K562 (cell line): Measurements from ENCODE around the gene SMAD5. TPM values are rescaled to one million over a fixed set of nuclear protein-coding genes. Genes with fewer than 3 reads are reported as not detected.
A peak's percentile ranks its signal among the peaks of the same experiment; 100 is the strongest.

ENCODE experiments used
- ATAC-seq: fragments of 200-7000 bp; cut with Tn5 transposase; 3 replicates; pipeline ENCODE4 v1.9.1; 2020; ENCODE audit warnings: moderate library complexity
- BruUV-seq: library from RNA; stranded (reverse); fragments of 400-500 nt; replicated peaks from 2 replicates; lab custom pipeline; 2021; lab: Mats Ljungman, UMichigan
- CTCF ChIA-PET: fragments of 300-600 bp; formaldehyde crosslinking; extraction: SDS; loops from one replicate; lab custom pipeline; 2021; ENCODE audit warnings: low intra/inter-chr PET ratio; lab: Yijun Ruan, JAX
- POLR2A ChIA-PET: fragments of 300-600, 350-650 bp; sonication (Branson Sonifier 250); formaldehyde crosslinking; extraction: SDS; loops from one replicate; lab custom pipeline; 2021; ENCODE audit warnings: antibody characterized with exemption, inconsistent platforms; lab: Yijun Ruan, JAX
- DNase-seq, 4 experiments: peaks; one replicate each; pipeline versions ENCODE4 v3.0.0 to v3.0.0-alpha.2; 2011 to 2018; ENCODE audit warnings: low spot score in 3 of 4, mixed read lengths in 3 of 4; ENCODE audit errors: extremely low read depth in 1 of 4
- FAIRE-seq: peaks from 2 replicates; lab custom pipeline; 2011; peaks lifted over from hg19 to GRCh38; lab: Jason Lieb, UNC
- H2AFZ ChIP-seq: 2 replicates; pipeline ENCODE4 v1.6.0; 2011; ENCODE audit warnings: low read depth, low read length, control low read depth, inconsistent platforms
- H3K27ac ChIP-seq: fragments of 200-600 bp; 3 replicates; pipeline ENCODE4 v1.8.0; 2011; ENCODE audit warnings: low read depth, mild to moderate bottlenecking, control low read depth, inconsistent platforms, low read length, moderate library complexity, mixed read lengths; ENCODE audit errors: extremely low read depth
- H3K27me3 ChIP-seq, 2 experiments: fragments of 300-600 bp in 1 of 2; 2 replicates in 1 of 2; 3 replicates in 1 of 2; pipeline versions ENCODE4 v1.6.0 to v1.8.0; 2011; ENCODE audit warnings: inconsistent platforms in 2 of 2, low read length in 2 of 2, mild to moderate bottlenecking in 1 of 2, mixed read lengths in 1 of 2, moderate library complexity in 1 of 2; ENCODE audit not compliant: control insufficient read depth in 2 of 2, insufficient read depth in 2 of 2
- H3K36me3 ChIP-seq: fragments of 300-600 bp; 3 replicates; pipeline ENCODE4 v1.8.0; 2011; ENCODE audit warnings: mild to moderate bottlenecking, low read length, inconsistent platforms; ENCODE audit not compliant: control insufficient read depth, insufficient read depth
- H3K4me1 ChIP-seq, 2 experiments: fragments of 200-600 bp in 1 of 2; replicated peaks in 1 of 2; 2 replicates in 1 of 2; 3 replicates in 1 of 2; pipeline versions ENCODE4 v1.5.1 to v1.8.0; 2011; ENCODE audit warnings: inconsistent platforms in 2 of 2, low read length in 2 of 2, mild to moderate bottlenecking in 1 of 2, mixed read lengths in 1 of 2, moderate library complexity in 1 of 2; ENCODE audit not compliant: control insufficient read depth in 2 of 2, insufficient read depth in 2 of 2
- H3K4me2 ChIP-seq: 2 replicates; pipeline ENCODE4 v1.6.1; 2011; ENCODE audit warnings: low read length, control low read depth, inconsistent platforms, mixed read lengths; ENCODE audit not compliant: insufficient read depth
- H3K4me3 ChIP-seq: fragments of 200-600 bp; sonication (generic), shearing (Covaris generic); 2 replicates; pipeline ENCODE4 v1.5.1; 2016; ENCODE audit warnings: control low read depth, inconsistent platforms
- H3K79me2 ChIP-seq: fragments of 200-600 bp; 3 replicates; pipeline ENCODE4 v1.8.0; 2011; ENCODE audit warnings: low read length, inconsistent platforms; ENCODE audit not compliant: control insufficient read depth, insufficient read depth
- H3K9ac ChIP-seq, 2 experiments: 2 replicates each; pipeline versions ENCODE4 v1.6.0 to v1.6.1; 2011; ENCODE audit warnings: low read depth in 2 of 2, low read length in 2 of 2, control low read depth in 1 of 2, inconsistent platforms in 1 of 2, mild to moderate bottlenecking in 1 of 2, mixed read lengths in 1 of 2; ENCODE audit not compliant: insufficient read depth in 1 of 2
- H3K9me1 ChIP-seq: one replicate; pipeline ENCODE4 v1.6.0; 2011; ENCODE audit warnings: inconsistent platforms, mild to moderate bottlenecking, low read length, moderate library complexity; ENCODE audit not compliant: control insufficient read depth, insufficient read depth
- H3K9me3 ChIP-seq: replicated peaks from 2 replicates; pipeline ENCODE4 v1.5.1; 2011; ENCODE audit warnings: low read depth, low read length, inconsistent platforms; ENCODE audit not compliant: control insufficient read depth, insufficient read depth
- H4K20me1 ChIP-seq: replicated peaks from 2 replicates; pipeline ENCODE4 v1.6.1; 2011; ENCODE audit warnings: low read length, inconsistent platforms, mixed read lengths; ENCODE audit not compliant: control insufficient read depth, insufficient read depth
- CEBPB ChIP-seq: fragments of 450-650 bp; IDR thresholded peaks from 2 replicates; pipeline ENCODE4 v1.6.1; 2016; ENCODE audit warnings: missing genetic modification characterization, missing compliant biosample characterization
- DACH1 ChIP-seq: fragments of 450-650 bp; IDR thresholded peaks from 2 replicates; pipeline ENCODE4 v1.6.1; 2018; ENCODE audit not compliant: partially characterized antibody
- HCFC1 ChIP-seq: IDR thresholded peaks from 2 replicates; pipeline ENCODE4 v1.6.1; 2012; ENCODE audit warnings: low read depth, low read length, improper control_type of control experiment
- MCM2 ChIP-seq: fragments of 450-650 bp; IDR thresholded peaks from 2 replicates; pipeline ENCODE4 v1.6.1; 2017; ENCODE audit warnings: low read depth, mild to moderate bottlenecking
- MTA1 ChIP-seq: fragments of 450-650 bp; IDR thresholded peaks from 2 replicates; pipeline ENCODE4 v1.6.1; 2017; ENCODE audit warnings: borderline replicate concordance
- POLR2AphosphoS2 ChIP-seq: IDR thresholded peaks from 2 replicates; pipeline ENCODE4 v1.6.1; 2012; ENCODE audit warnings: low read length, improper control_type of control experiment
- SETDB1 ChIP-seq: IDR thresholded peaks from one replicate; pipeline ENCODE4 v1.6.1; 2012; ENCODE audit warnings: low read length, control low read depth, inconsistent platforms
- TEAD2 ChIP-seq: fragments of 450-650 bp; IDR thresholded peaks from 2 replicates; pipeline ENCODE4 v1.6.1; 2016; ENCODE audit warnings: missing genetic modification characterization, control low read depth, missing compliant biosample characterization
- ZNF224 ChIP-seq: sonication (generic); formaldehyde crosslinking; IDR thresholded peaks from 2 replicates; pipeline ENCODE4 v1.8.0; 2022; ENCODE audit warnings: mild to moderate bottlenecking, missing genetic modification reagents
- WGBS: fragments of 100-300 bp; shearing (Covaris generic); methylation state at CpG from one replicate; pipeline ENCODE4 v1.1.6; 2016; ENCODE audit warnings: low coverage, mixed read lengths; ENCODE audit not compliant: insufficient coverage; ENCODE audit errors: missing lambda C conversion rate; 5-methylcytosine and 5-hydroxymethylcytosine counted together
- in situ Hi-C: fragments of 300-500 bp; cut with MboI; formaldehyde crosslinking; loops from 4 replicates; pipeline ENCODE4 v1.15.0; 2018; ENCODE audit warnings: inconsistent platforms, mixed read lengths
- intact Hi-C: fragments of 100-400 bp; cut with micrococcal nuclease; formaldehyde crosslinking; loops from 2 replicates; pipeline ENCODE4 v1.14.2; 2022
- polyA plus RNA-seq, 8 experiments: library from polyadenylated mRNA; depleted of rRNA in 4 of 8; stranded (reverse) in 5 of 8; unstranded in 3 of 8; fragments of >200 nt; fragmentation: Nextera tagmentation in 2 of 8; fragmentation: Illumina TruSeq in 1 of 8; extraction: Ambion mirVana in 2 of 8; extraction: Trizol in 1 of 8; gene quantifications; 2 replicates each; pipeline versions ENCODE4 v1.2.1 to v1.2.3, GENCODE V29; 2011 to 2014; ENCODE audit warnings: inconsistent platforms in 1 of 8, missing spikeins in 1 of 8
- total RNA-seq, 7 experiments: library from RNA; depleted of rRNA in 6 of 7; stranded (reverse); fragments of >200 nt in 6 of 7; fragmentation: Illumina TruSeq in 2 of 7; extraction: Trizol in 2 of 7; gene quantifications; 2 replicates each; pipeline versions ENCODE4 v1.2.1 to v1.2.3, GENCODE V29; 2011 to 2021; ENCODE audit warnings: low replicate concordance in 1 of 7

Gene SMAD5
- total and polyA plus RNA-seq, 9 of the 15 experiments (the other 6 are each of a cell fraction or from before 2014, with no cell fraction given), result 12.4 to 53.9 (median 20.3) TPM

GRCh38 chr5:136203303-136203922 is 70.8 kb downstream of the SMAD5 start:
- H3K9me3 ChIP-seq, result no peaks in the 10 kb centered on the region
- POLR2A ChIA-PET, result interaction anchor here (0.7 to 1.1 kb wide), 2 partner anchors 10 to 76 kb away, joined by 3 read pairs; no protein-coding TSS in a partner anchor
- BruUV-seq, result no TSS peak
- H2AFZ ChIP-seq, result no peak overlapping the region
- no peaks in the 10 kb centered on the region; a peak in 1 of 5 replicates for H3K4me1 ChIP-seq
- in situ Hi-C loops (loop anchor here (10.0 kb wide), 1 partner anchor 249 kb away; the partner anchor contains the start of gene LECT2), intact Hi-C loops (no loop called here)
- no peak overlapping the region for H3K4me3 ChIP-seq
- FAIRE-seq (no peak), ATAC-seq (no peak), DNase-seq (no peak)
- peaks cover 2 to 57% of the 10 kb centered on the region in 2 experiments; a peak in 4 of 5 replicates for H3K27me3 ChIP-seq
- no peaks in the 10 kb centered on the region for H3K79me2 ChIP-seq
- TF ChIP-seq DACH1 (peak; percentile 53), POLR2AphosphoS2 (no peak)
- CTCF ChIA-PET, result no interaction called here
- H3K4me2 ChIP-seq, result no peak overlapping the region
- H3K9me1 ChIP-seq, result no peaks in the 10 kb centered on the region
- 5% methylated on average over 4 of the region's 6 CpGs for WGBS
- H4K20me1 ChIP-seq, result peaks cover 6% of the 10 kb centered on the region; the same call in 1 of the 2 replicates
- no peak overlapping the region for H3K9ac ChIP-seq
- no peak overlapping the region for H3K27ac ChIP-seq
- H3K36me3 ChIP-seq, result no peaks in the 10 kb centered on the region

DNA sequence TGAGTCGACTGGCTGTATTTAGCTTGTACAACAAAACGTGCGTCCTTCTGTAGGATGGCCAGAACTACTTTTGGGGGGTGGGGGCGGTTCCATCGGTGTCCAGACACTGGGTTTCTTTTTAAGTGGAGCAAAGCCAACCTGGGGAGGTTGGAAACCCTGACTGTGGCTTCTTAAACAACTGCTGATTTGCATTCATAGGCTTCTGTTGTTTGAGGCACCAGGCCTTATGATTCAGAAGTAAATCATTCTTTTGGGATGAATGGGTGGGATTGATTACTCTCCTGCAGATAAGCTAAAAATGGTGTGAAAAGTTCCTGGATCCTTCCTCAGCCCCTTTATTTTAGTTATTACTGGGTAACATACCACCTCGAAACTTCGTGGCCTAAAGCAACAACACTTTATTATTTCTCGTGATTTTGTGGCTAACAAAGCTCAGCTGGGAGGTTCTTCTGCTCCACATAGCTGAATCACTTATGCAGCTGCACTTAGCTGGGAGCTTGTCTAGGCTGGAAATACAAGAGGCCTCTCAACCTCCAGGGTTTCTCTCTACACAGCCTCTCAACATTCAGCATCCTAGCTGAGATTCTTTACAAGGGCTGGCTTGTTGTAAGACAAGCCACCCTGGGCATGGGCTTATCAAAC is 72.5 kb downstream of the SMAD5 start:
- BruUV-seq, result no TSS peak
- no peak for TF ChIP-seq HCFC1
- TF ChIP-seq TEAD2, result no peak
- TF ChIP-seq MCM2, result no peak
- no peak for TF ChIP-seq CEBPB
- TF ChIP-seq MTA1, result no peak
- no peak for TF ChIP-seq ZNF224 (CRISPR knock-in tag)
- no peak for TF ChIP-seq SETDB1
- Histone ChIP-seq H3K27ac (no peak overlapping the region), H3K36me3 (no peaks in the 10 kb centered on the region), H2AFZ (no peak overlapping the region), H3K9ac (no peak overlapping the region), H3K27me3 (peaks cover 12 to 62% of the 10 kb centered on the region in 2 experiments; a peak in 4 of 5 replicates), H3K4me2 (no peak overlapping the region), H3K4me3 (no peak overlapping the region), H3K4me1 (no peaks in the 10 kb centered on the region; a peak in 1 of 5 replicates), H3K79me2 (no peaks in the 10 kb centered on the region), H3K9me3 (no peaks in the 10 kb centered on the region), H4K20me1 (peaks cover 6% of the 10 kb centered on the region; the same call in 1 of the 2 replicates), H3K9me1 (no peaks in the 10 kb centered on the region)
- ChIA-PET CTCF (no interaction called here), POLR2A (interaction anchor here (1.1 kb wide), 1 partner anchor 11 kb away, joined by 3 read pairs; no protein-coding TSS in a partner anchor)
- in situ Hi-C loops, result loop anchor here (10.0 kb wide), 1 partner anchor 250 kb away; the partner anchor contains the start of gene LECT2
- no peak for FAIRE-seq
- ATAC-seq, result no peak
- 3% methylated on average over 8 of the region's 8 CpGs for WGBS
- intact Hi-C loops, result no loop called here
- DNase-seq, result no peak
